ENCODE measurements around the gene ATRIP.

- TF ChIP-seq EZH2 (IDR thresholded peaks at IDR 0.05) (no peak), EZH2phosphoT487 (IDR thresholded peaks at IDR 0.05) (no peak)
These were observed 57.0 kb downstream of the ATRIP start for GRCh38 chr3:48503401-48504050.
